Endothelial cell of umbilical vein (primary cell): ENCODE measurements around the gene CRY1. TPM values are rescaled to one million over a fixed set of nuclear protein-coding genes. Genes with fewer than 3 reads are reported as not detected.

Experiments
- BruUV-seq: library from RNA; stranded (reverse); fragments of 400-500 nt; replicated peaks from 2 replicates; lab custom pipeline; 2021; lab: Mats Ljungman, UMichigan
- CTCF ChIA-PET: fragments of 300-600, 350-600 bp; sonication (Branson Sonifier 250); formaldehyde crosslinking; loops from one replicate; lab custom pipeline; 2021; ENCODE audit warnings: antibody characterized with exemption, inconsistent platforms; lab: Charles Lee
- POLR2A ChIA-PET: fragments of 300-600, 350-600 bp; sonication (Branson Sonifier 250); formaldehyde crosslinking; loops from one replicate; lab custom pipeline; 2021; ENCODE audit warnings: antibody characterized with exemption, inconsistent platforms; lab: Charles Lee
- DNase-seq: peaks from one replicate; pipeline ENCODE4 v3.0.0-alpha.2; 2011; ENCODE audit warnings: low read depth, low spot score
- FAIRE-seq: peaks from 2 replicates; lab custom pipeline; 2011; peaks lifted over from hg19 to GRCh38; lab: Jason Lieb, UNC
- H2AFZ ChIP-seq: 2 replicates; pipeline ENCODE4 v1.6.0; 2012; ENCODE audit warnings: low read depth, low read length, control low read depth, inconsistent platforms
- H3K27ac ChIP-seq: 2 replicates; pipeline ENCODE4 v1.5.1; 2011; ENCODE audit warnings: low read depth, mild to moderate bottlenecking, control low read depth, low read length, moderate library complexity; ENCODE audit not compliant: insufficient read depth
- H3K27me3 ChIP-seq, 2 experiments: 2 replicates each; pipeline versions ENCODE4 v1.6.0 to v1.6.1; 2011; ENCODE audit warnings: low read length in 2 of 2, mixed read lengths in 1 of 2; ENCODE audit not compliant: control insufficient read depth in 2 of 2, insufficient read depth in 2 of 2
- H3K36me3 ChIP-seq, 2 experiments: 2 replicates in 1 of 2; 3 replicates in 1 of 2; pipeline ENCODE4 v1.5.1; 2011; ENCODE audit warnings: low read length in 2 of 2, mild to moderate bottlenecking in 1 of 2, moderate library complexity in 1 of 2; ENCODE audit not compliant: control insufficient read depth in 2 of 2, insufficient read depth in 2 of 2; ENCODE audit errors: extremely low read depth in 1 of 2
- H3K4me1 ChIP-seq: 3 replicates; pipeline ENCODE4 v1.5.1; 2011; ENCODE audit warnings: mild to moderate bottlenecking, low read length; ENCODE audit not compliant: control insufficient read depth, insufficient read depth; ENCODE audit errors: extremely low read depth
- H3K4me2 ChIP-seq: 2 replicates; pipeline ENCODE4 v1.6.1; 2011; ENCODE audit warnings: low read length, control low read depth, mixed read lengths; ENCODE audit not compliant: insufficient read depth
- H3K4me3 ChIP-seq, 3 experiments: fragments of 200-600 bp in 1 of 3; sonication (generic), shearing (Covaris generic) in 1 of 3; replicated peaks in 1 of 3; 2 replicates each; pipeline ENCODE4 v1.5.1; 2011 to 2016; ENCODE audit warnings: control low read depth in 3 of 3, low read length in 3 of 3, mild to moderate bottlenecking in 2 of 3, inconsistent platforms in 1 of 3, low read depth in 1 of 3, moderate library complexity in 1 of 3; ENCODE audit not compliant: insufficient read depth in 1 of 3
- H3K79me2 ChIP-seq: 2 replicates; pipeline ENCODE4 v1.6.0; 2012; ENCODE audit warnings: low read length, inconsistent platforms; ENCODE audit not compliant: control insufficient read depth, insufficient read depth
- H3K9ac ChIP-seq: replicated peaks from 2 replicates; pipeline ENCODE3; 2011; ENCODE audit warnings: low read length, control low read depth; ENCODE audit not compliant: insufficient read depth; ENCODE audit errors: extremely low read depth
- H3K9me1 ChIP-seq: replicated peaks from 3 replicates; pipeline ENCODE4 v1.6.0; 2011; ENCODE audit warnings: mild to moderate bottlenecking, low read length; ENCODE audit not compliant: control insufficient read depth, insufficient read depth; ENCODE audit errors: extremely low read depth
- H3K9me3 ChIP-seq: replicated peaks from 2 replicates; pipeline ENCODE4 v1.5.1; 2012; ENCODE audit warnings: low read length, inconsistent platforms; ENCODE audit not compliant: control insufficient read depth, insufficient read depth
- H4K20me1 ChIP-seq: replicated peaks from 2 replicates; pipeline ENCODE3; 2011; ENCODE audit warnings: mild to moderate bottlenecking, low read length; ENCODE audit not compliant: control insufficient read depth, insufficient read depth; ENCODE audit errors: extremely low read depth
- EZH2 ChIP-seq: IDR thresholded peaks from 2 replicates; pipeline ENCODE4 v1.6.1; 2012; ENCODE audit warnings: borderline replicate concordance, low read depth, mild to moderate bottlenecking, moderate library complexity, low read length, inconsistent platforms; ENCODE audit not compliant: severe bottlenecking
- FOS ChIP-seq: IDR thresholded peaks from 2 replicates; pipeline ENCODE4 v1.6.1; 2011; ENCODE audit warnings: mild to moderate bottlenecking, low read length, moderate library complexity, borderline replicate concordance; ENCODE audit not compliant: insufficient read depth
- GATA2 ChIP-seq: IDR thresholded peaks from 2 replicates; pipeline ENCODE4 v1.7.0; 2011; ENCODE audit warnings: low read depth, mild to moderate bottlenecking, moderate library complexity, mixed read lengths, low read length; ENCODE audit not compliant: insufficient read length, insufficient read depth
- JUN ChIP-seq: IDR thresholded peaks from 2 replicates; pipeline ENCODE4 v1.6.1; 2011; ENCODE audit warnings: borderline replicate concordance, low read depth; ENCODE audit not compliant: insufficient read length, insufficient read depth
- MAX ChIP-seq: IDR thresholded peaks from 2 replicates; pipeline ENCODE4 v1.6.1; 2011; ENCODE audit not compliant: insufficient read depth, insufficient read length
- MYC ChIP-seq: IDR thresholded peaks from one replicate; pipeline ENCODE4 v1.6.1; 2011; ENCODE audit warnings: mild to moderate bottlenecking, low read depth, low read length
- POLR2A ChIP-seq: IDR thresholded peaks from 2 replicates; pipeline ENCODE4 v1.6.1; 2012; ENCODE audit warnings: low read depth, mild to moderate bottlenecking, control low read depth, low read length
- POLR2AphosphoS5 ChIP-seq: IDR thresholded peaks from 2 replicates; pipeline ENCODE4 v1.6.1; 2012; ENCODE audit warnings: low read depth, mild to moderate bottlenecking, control low read depth, low read length, moderate library complexity; ENCODE audit not compliant: insufficient read depth
- dilution Hi-C: fragments of 300-500 bp; cut with MboI; formaldehyde crosslinking; loops from one replicate; pipeline ENCODE4 v1.15.0; 2019; ENCODE audit warnings: low sequenced_read_pairs; ENCODE audit not compliant: extremely low pct_ligation_motif_present
- intact Hi-C: fragments of 100-400 bp; cut with micrococcal nuclease; formaldehyde crosslinking; loops from one replicate; pipeline ENCODE4 v1.10.0; 2022
- polyA plus RNA-seq, 4 experiments: library from polyadenylated mRNA; depleted of rRNA in 3 of 4; stranded (reverse) in 3 of 4; unstranded in 1 of 4; fragments of >200 nt; gene quantifications; 2 replicates each; pipeline versions ENCODE4 v1.2.1 to v1.2.3, GENCODE V29; 2011 to 2012; ENCODE audit warnings: missing spikeins in 1 of 4
- total RNA-seq: library from RNA; stranded (reverse); gene quantifications from 2 replicates; pipeline ENCODE4 v1.2.3, GENCODE V29; 2021

CRY1 gene
- total and polyA plus RNA-seq, 2 donors (not counting 3 experiments of a cell fraction or from before 2014, with no cell fraction given), result 11.4 to 21.0 TPM

- no peaks in the 10 kb centered on the region for H3K4me1 ChIP-seq
- ChIA-PET POLR2A (no interaction called here), CTCF (interaction anchor here (1.0 kb wide), 1 partner anchor 21 kb away, joined by 6 read pairs; no protein-coding TSS in a partner anchor)
- DNase-seq, result no peak
- TF ChIP-seq MAX (no peak), FOS (no peak), POLR2AphosphoS5 (no peak), EZH2 (no peak)
- no peak for FAIRE-seq
- no peak overlapping the region for H3K27ac ChIP-seq
- dilution Hi-C loops, result no loop called here
- no peak overlapping the region for H3K4me2 ChIP-seq
- H3K9ac ChIP-seq, result no peak overlapping the region
- no peaks in the 10 kb centered on the region for H3K9me3 ChIP-seq
- no peaks in the 10 kb centered on the region for H4K20me1 ChIP-seq
- H3K27me3 ChIP-seq, result peaks cover 17 to 24% of the 10 kb centered on the region in 2 experiments
- H3K79me2 ChIP-seq, result no peaks in the 10 kb centered on the region
- no TSS peak for BruUV-seq
- no peaks in the 10 kb centered on the region for H3K36me3 ChIP-seq
- H3K9me1 ChIP-seq, result no peaks in the 10 kb centered on the region
- intact Hi-C loops, result no loop called here
- no peak overlapping the region for H3K4me3 ChIP-seq
- no peak overlapping the region for H2AFZ ChIP-seq
Observed at GRCh38 chr12:107111314-107111713, 18.0 kb upstream of the CRY1 start.

- no TSS peak for BruUV-seq
- Histone ChIP-seq H3K4me1 (peaks cover under 1% of the 10 kb centered on the region), H3K27ac (no peak overlapping the region), H3K4me2 (no peak overlapping the region), H3K9me1 (no peaks in the 10 kb centered on the region), H3K4me3 (no peak overlapping the region), H3K36me3 (no peaks in the 10 kb centered on the region), H3K9ac (no peak overlapping the region), H3K9me3 (no peaks in the 10 kb centered on the region), H3K27me3 (peaks cover 18 to 26% of the 10 kb centered on the region in 2 experiments), H4K20me1 (no peaks in the 10 kb centered on the region), H3K79me2 (no peaks in the 10 kb centered on the region), H2AFZ (no peak overlapping the region)
- dilution Hi-C loops, result no loop called here
- CTCF ChIA-PET, result interaction anchor here (0.7 to 1.4 kb wide), 2 partner anchors 22 kb away, joined by 4 to 5 read pairs; no protein-coding TSS in a partner anchor
- TF ChIP-seq POLR2A, result no peak
- no peak for TF ChIP-seq JUN
- TF ChIP-seq POLR2AphosphoS5, result no peak
- no peak for TF ChIP-seq FOS
- TF ChIP-seq GATA2, result no peak
- TF ChIP-seq MAX, result no peak
- no peak for TF ChIP-seq MYC
- DNase-seq (no peak), FAIRE-seq (no peak)
- intact Hi-C loops, result no loop called here
- POLR2A ChIA-PET, result no interaction called here
Observed at GRCh38 chr12:107109726-107110719, 16.7 kb upstream of the CRY1 start.
